Endothelial cell of umbilical vein (primary cell): ENCODE data around the gene CHN2. TPM values are rescaled to one million over a fixed set of nuclear protein-coding genes. Genes with fewer than 3 reads are reported as not detected.

Experiments
- BruUV-seq: library from RNA; stranded (reverse); fragments of 400-500 nt; replicated peaks from 2 replicates; lab custom pipeline; 2021; lab: Mats Ljungman, UMichigan
- CTCF ChIA-PET: fragments of 300-600, 350-600 bp; sonication (Branson Sonifier 250); formaldehyde crosslinking; loops from one replicate; lab custom pipeline; 2021; ENCODE audit warnings: antibody characterized with exemption, inconsistent platforms; lab: Charles Lee
- POLR2A ChIA-PET: fragments of 300-600, 350-600 bp; sonication (Branson Sonifier 250); formaldehyde crosslinking; loops from one replicate; lab custom pipeline; 2021; ENCODE audit warnings: antibody characterized with exemption, inconsistent platforms; lab: Charles Lee
- DNase-seq: peaks from one replicate; pipeline ENCODE4 v3.0.0-alpha.2; 2011; ENCODE audit warnings: low read depth, low spot score
- FAIRE-seq: peaks from 2 replicates; lab custom pipeline; 2011; peaks lifted over from hg19 to GRCh38; lab: Jason Lieb, UNC
- H2AFZ ChIP-seq: 2 replicates; pipeline ENCODE4 v1.6.0; 2012; ENCODE audit warnings: low read depth, low read length, control low read depth, inconsistent platforms
- H3K27ac ChIP-seq: 2 replicates; pipeline ENCODE4 v1.5.1; 2011; ENCODE audit warnings: low read depth, mild to moderate bottlenecking, control low read depth, low read length, moderate library complexity; ENCODE audit not compliant: insufficient read depth
- H3K27me3 ChIP-seq, 2 experiments: 2 replicates each; pipeline versions ENCODE4 v1.6.0 to v1.6.1; 2011; ENCODE audit warnings: low read length in 2 of 2, mixed read lengths in 1 of 2; ENCODE audit not compliant: control insufficient read depth in 2 of 2, insufficient read depth in 2 of 2
- H3K36me3 ChIP-seq, 2 experiments: 2 replicates in 1 of 2; 3 replicates in 1 of 2; pipeline ENCODE4 v1.5.1; 2011; ENCODE audit warnings: low read length in 2 of 2, mild to moderate bottlenecking in 1 of 2, moderate library complexity in 1 of 2; ENCODE audit not compliant: control insufficient read depth in 2 of 2, insufficient read depth in 2 of 2; ENCODE audit errors: extremely low read depth in 1 of 2
- H3K4me1 ChIP-seq: 3 replicates; pipeline ENCODE4 v1.5.1; 2011; ENCODE audit warnings: mild to moderate bottlenecking, low read length; ENCODE audit not compliant: control insufficient read depth, insufficient read depth; ENCODE audit errors: extremely low read depth
- H3K4me2 ChIP-seq: 2 replicates; pipeline ENCODE4 v1.6.1; 2011; ENCODE audit warnings: low read length, control low read depth, mixed read lengths; ENCODE audit not compliant: insufficient read depth
- H3K4me3 ChIP-seq, 3 experiments: fragments of 200-600 bp in 1 of 3; sonication (generic), shearing (Covaris generic) in 1 of 3; replicated peaks in 1 of 3; 2 replicates each; pipeline ENCODE4 v1.5.1; 2011 to 2016; ENCODE audit warnings: control low read depth in 3 of 3, low read length in 3 of 3, mild to moderate bottlenecking in 2 of 3, inconsistent platforms in 1 of 3, low read depth in 1 of 3, moderate library complexity in 1 of 3; ENCODE audit not compliant: insufficient read depth in 1 of 3
- H3K79me2 ChIP-seq: 2 replicates; pipeline ENCODE4 v1.6.0; 2012; ENCODE audit warnings: low read length, inconsistent platforms; ENCODE audit not compliant: control insufficient read depth, insufficient read depth
- H3K9ac ChIP-seq: replicated peaks from 2 replicates; pipeline ENCODE3; 2011; ENCODE audit warnings: low read length, control low read depth; ENCODE audit not compliant: insufficient read depth; ENCODE audit errors: extremely low read depth
- H3K9me1 ChIP-seq: replicated peaks from 3 replicates; pipeline ENCODE4 v1.6.0; 2011; ENCODE audit warnings: mild to moderate bottlenecking, low read length; ENCODE audit not compliant: control insufficient read depth, insufficient read depth; ENCODE audit errors: extremely low read depth
- H3K9me3 ChIP-seq: replicated peaks from 2 replicates; pipeline ENCODE4 v1.5.1; 2012; ENCODE audit warnings: low read length, inconsistent platforms; ENCODE audit not compliant: control insufficient read depth, insufficient read depth
- H4K20me1 ChIP-seq: replicated peaks from 2 replicates; pipeline ENCODE3; 2011; ENCODE audit warnings: mild to moderate bottlenecking, low read length; ENCODE audit not compliant: control insufficient read depth, insufficient read depth; ENCODE audit errors: extremely low read depth
- CTCF ChIP-seq, 2 donors: IDR thresholded peaks; 1 replicate in 1 of 2; 2 replicates in 1 of 2; pipeline ENCODE4 v1.5.1; 2011; ENCODE audit warnings: low read length in 2 of 2, mild to moderate bottlenecking in 2 of 2, moderate library complexity in 2 of 2, control low read depth in 1 of 2, inconsistent platforms in 1 of 2, low read depth in 1 of 2; ENCODE audit not compliant: insufficient read depth in 1 of 2; ENCODE audit errors: extremely low read depth in 1 of 2
- EZH2 ChIP-seq: IDR thresholded peaks from 2 replicates; pipeline ENCODE4 v1.6.1; 2012; ENCODE audit warnings: borderline replicate concordance, low read depth, mild to moderate bottlenecking, moderate library complexity, low read length, inconsistent platforms; ENCODE audit not compliant: severe bottlenecking
- FOS ChIP-seq: IDR thresholded peaks from 2 replicates; pipeline ENCODE4 v1.6.1; 2011; ENCODE audit warnings: mild to moderate bottlenecking, low read length, moderate library complexity, borderline replicate concordance; ENCODE audit not compliant: insufficient read depth
- GATA2 ChIP-seq: IDR thresholded peaks from 2 replicates; pipeline ENCODE4 v1.7.0; 2011; ENCODE audit warnings: low read depth, mild to moderate bottlenecking, moderate library complexity, mixed read lengths, low read length; ENCODE audit not compliant: insufficient read length, insufficient read depth
- JUN ChIP-seq: IDR thresholded peaks from 2 replicates; pipeline ENCODE4 v1.6.1; 2011; ENCODE audit warnings: borderline replicate concordance, low read depth; ENCODE audit not compliant: insufficient read length, insufficient read depth
- MYC ChIP-seq: IDR thresholded peaks from one replicate; pipeline ENCODE4 v1.6.1; 2011; ENCODE audit warnings: mild to moderate bottlenecking, low read depth, low read length
- POLR2A ChIP-seq: IDR thresholded peaks from 2 replicates; pipeline ENCODE4 v1.6.1; 2012; ENCODE audit warnings: low read depth, mild to moderate bottlenecking, control low read depth, low read length
- POLR2AphosphoS5 ChIP-seq: IDR thresholded peaks from 2 replicates; pipeline ENCODE4 v1.6.1; 2012; ENCODE audit warnings: low read depth, mild to moderate bottlenecking, control low read depth, low read length, moderate library complexity; ENCODE audit not compliant: insufficient read depth
- dilution Hi-C: fragments of 300-500 bp; cut with MboI; formaldehyde crosslinking; loops from one replicate; pipeline ENCODE4 v1.15.0; 2019; ENCODE audit warnings: low sequenced_read_pairs; ENCODE audit not compliant: extremely low pct_ligation_motif_present
- intact Hi-C: fragments of 100-400 bp; cut with micrococcal nuclease; formaldehyde crosslinking; loops from one replicate; pipeline ENCODE4 v1.10.0; 2022
- polyA plus RNA-seq, 4 experiments: library from polyadenylated mRNA; depleted of rRNA in 3 of 4; stranded (reverse) in 3 of 4; unstranded in 1 of 4; fragments of >200 nt; gene quantifications; 2 replicates each; pipeline versions ENCODE4 v1.2.1 to v1.2.3, GENCODE V29; 2011 to 2012; ENCODE audit warnings: missing spikeins in 1 of 4
- total RNA-seq: library from RNA; stranded (reverse); gene quantifications from 2 replicates; pipeline ENCODE4 v1.2.3, GENCODE V29; 2021
- TF ChIP-seq, protein P1 (sequence below): IDR thresholded peaks from 2 replicates; pipeline ENCODE4 v1.6.1; 2011; ENCODE audit not compliant: insufficient read depth, insufficient read length

Gene CHN2
- total and polyA plus RNA-seq, 2 donors (not counting 3 experiments of a cell fraction or from before 2014, with no cell fraction given) = 1.4 to 5.0 TPM

GRCh38 chr7:29490094-29490607 is 295.6 kb downstream of the CHN2 start:
- H3K27ac ChIP-seq = peak overlapping the region; percentile 89
- TF ChIP-seq, protein P1, sequence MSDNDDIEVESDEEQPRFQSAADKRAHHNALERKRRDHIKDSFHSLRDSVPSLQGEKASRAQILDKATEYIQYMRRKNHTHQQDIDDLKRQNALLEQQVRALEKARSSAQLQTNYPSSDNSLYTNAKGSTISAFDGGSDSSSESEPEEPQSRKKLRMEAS = no peak
- no peak for TF ChIP-seq GATA2
- TF ChIP-seq FOS = no peak
- no peak for TF ChIP-seq CTCF (IDR thresholded peaks at IDR 0.05; ENCODE audit: extremely low read depth in 1 of 2, insufficient read depth in 1 of 2, low read depth in 1 of 2, low read length in 2 of 2)
- TF ChIP-seq JUN = no peak
- TF ChIP-seq MYC = no peak
- TF ChIP-seq POLR2AphosphoS5 = no peak
- TF ChIP-seq POLR2A = no peak
- TF ChIP-seq EZH2 = no peak
- H2AFZ ChIP-seq = no peak overlapping the region
- no peaks in the 10 kb centered on the region for H3K9me3 ChIP-seq
- no peaks in the 10 kb centered on the region for H3K36me3 ChIP-seq
- CTCF ChIA-PET = no interaction called here
- BruUV-seq = no TSS peak
- H3K9ac ChIP-seq = no peak overlapping the region
- no peak overlapping the region for H3K4me2 ChIP-seq
- DNase-seq (no peak), FAIRE-seq (no peak)
- no peaks in the 10 kb centered on the region for H3K9me1 ChIP-seq
- no peaks in the 10 kb centered on the region for H4K20me1 ChIP-seq
- intact Hi-C loops = no loop called here
- no peaks in the 10 kb centered on the region for H3K27me3 ChIP-seq
- no peak overlapping the region for H3K4me3 ChIP-seq
- POLR2A ChIA-PET = no interaction called here
- dilution Hi-C loops = no loop called here
- H3K79me2 ChIP-seq = no peaks in the 10 kb centered on the region
- H3K4me1 ChIP-seq = peaks cover 36% of the 10 kb centered on the region
